Osteoblast (primary cell): Measurements from ENCODE around the gene ZDHHC9. TPM values are rescaled to one million over a fixed set of nuclear protein-coding genes. Genes with fewer than 3 reads are reported as not detected.
"Not testable (repeated sequence)": the region's sequence is repeated elsewhere in the genome, so short reads cannot be mapped to it uniquely, and the experiment has no call there.

ENCODE experiments used
- DNase-seq: peaks from one replicate; pipeline ENCODE4 v3.0.0; 2011; ENCODE audit warnings: low spot score, mixed read lengths; ENCODE audit not compliant: insufficient read length; ENCODE audit errors: missing footprints
- H2AFZ ChIP-seq: 2 replicates; pipeline ENCODE4 v1.6.0; 2011; ENCODE audit warnings: mild to moderate bottlenecking, low read length
- H3K27ac ChIP-seq: 2 replicates; pipeline ENCODE4 v1.5.1; 2011; ENCODE audit warnings: mild to moderate bottlenecking, low read depth, low read length, moderate library complexity
- H3K27me3 ChIP-seq: 2 replicates; pipeline ENCODE4 v1.6.0; 2012; ENCODE audit warnings: mild to moderate bottlenecking, control low read depth, inconsistent platforms, low read length, moderate library complexity; ENCODE audit not compliant: insufficient read depth
- H3K36me3 ChIP-seq: 2 replicates; pipeline ENCODE4 v1.5.1; 2011; ENCODE audit warnings: mild to moderate bottlenecking, low read length, control low read depth, moderate library complexity; ENCODE audit not compliant: insufficient read depth
- H3K4me1 ChIP-seq: 2 replicates; pipeline ENCODE4 v1.5.1; 2011; ENCODE audit warnings: mild to moderate bottlenecking, low read length, control low read depth, moderate library complexity; ENCODE audit not compliant: insufficient read depth
- H3K4me2 ChIP-seq: 2 replicates; pipeline ENCODE4 v1.6.0; 2011; ENCODE audit warnings: mild to moderate bottlenecking, low read length; ENCODE audit not compliant: insufficient read depth
- H3K4me3 ChIP-seq: fragments of 200-600 bp; sonication (generic); 3 replicates; pipeline ENCODE4 v1.5.1; 2012; ENCODE audit warnings: mild to moderate bottlenecking, low read length, inconsistent platforms; ENCODE audit not compliant: insufficient read depth
- H3K79me2 ChIP-seq: 2 replicates; pipeline ENCODE4 v1.6.0; 2012; ENCODE audit warnings: mild to moderate bottlenecking, low read length, control low read depth, inconsistent platforms; ENCODE audit not compliant: insufficient read depth
- H3K9me3 ChIP-seq: 2 replicates; pipeline ENCODE4 v1.5.1; 2011; ENCODE audit warnings: low read depth, low read length, control low read depth
- H4K20me1 ChIP-seq: 2 replicates; pipeline ENCODE4 v1.6.0; 2012; ENCODE audit warnings: mild to moderate bottlenecking, low read length, control low read depth; ENCODE audit not compliant: insufficient read depth
- CTCF ChIP-seq: IDR thresholded peaks from 2 replicates; pipeline ENCODE4 v1.5.1; 2011; ENCODE audit warnings: mild to moderate bottlenecking, low read depth, low read length, moderate library complexity; ENCODE audit errors: extremely low read depth
- total RNA-seq: library from RNA; depleted of rRNA; stranded (reverse); fragments of >200 nt; gene quantifications from 2 replicates; pipeline ENCODE4 v1.2.3, GENCODE V29; 2012

Gene ZDHHC9
- total RNA-seq, 1 donor, result 28.2 TPM

GRCh38 chrX:129872524-129872923 lies 28.8 kb upstream of the ZDHHC9 start:
- H4K20me1 ChIP-seq, result no peaks in the 10 kb centered on the region
- H3K4me3 ChIP-seq, result no peak overlapping the region
- no peaks in the 10 kb centered on the region for H3K4me1 ChIP-seq
- no peak for TF ChIP-seq CTCF
- H3K9me3 ChIP-seq, result no peaks in the 10 kb centered on the region
- no peak overlapping the region for H3K4me2 ChIP-seq
- no peak for DNase-seq
- H3K36me3 ChIP-seq, result no peaks in the 10 kb centered on the region
- H3K27me3 ChIP-seq, result peaks cover 14% of the 10 kb centered on the region
- H3K79me2 ChIP-seq, result no peaks in the 10 kb centered on the region
- no peak overlapping the region for H2AFZ ChIP-seq
- H3K27ac ChIP-seq, result no peak overlapping the region

GRCh38 chrX:129866321-129866720 lies 22.6 kb upstream of the ZDHHC9 start:
- not testable (repeated sequence) for H2AFZ ChIP-seq, H3K9me3 ChIP-seq, H3K27ac ChIP-seq, H4K20me1 ChIP-seq, H3K4me2 ChIP-seq, H3K79me2 ChIP-seq, H3K4me3 ChIP-seq, H3K36me3 ChIP-seq, H3K4me1 ChIP-seq, DNase-seq
- H3K27me3 ChIP-seq, result peaks cover 20% of the 10 kb centered on the region

- H3K9me3 ChIP-seq, H3K4me2 ChIP-seq, H3K4me1 ChIP-seq, H3K27me3 ChIP-seq, H4K20me1 ChIP-seq, H3K36me3 ChIP-seq, DNase-seq, H3K4me3 ChIP-seq, H3K79me2 ChIP-seq, H2AFZ ChIP-seq, H3K27ac ChIP-seq: not testable (repeated sequence)
Observed at GRCh38 chrX:129859134-129859533, 15.4 kb upstream of the ZDHHC9 start.

- H3K27me3 ChIP-seq, DNase-seq, H3K9me3 ChIP-seq, H3K36me3 ChIP-seq, H3K4me3 ChIP-seq, H3K27ac ChIP-seq, H3K79me2 ChIP-seq, H4K20me1 ChIP-seq, H3K4me2 ChIP-seq, H3K4me1 ChIP-seq, H2AFZ ChIP-seq: not testable (repeated sequence)
Observed at GRCh38 chrX:129851825-129852224, 8.1 kb upstream of the ZDHHC9 start.

- H3K4me1 ChIP-seq, result peaks cover 3% of the 10 kb centered on the region
- H3K27ac ChIP-seq, result no peak overlapping the region
- peaks cover under 1% of the 10 kb centered on the region for H3K36me3 ChIP-seq
- DNase-seq, result no peak
- peaks cover 4% of the 10 kb centered on the region for H3K79me2 ChIP-seq
- H3K4me3 ChIP-seq, result no peak overlapping the region
- no peak for TF ChIP-seq CTCF
- no peak overlapping the region for H3K4me2 ChIP-seq
- H2AFZ ChIP-seq, result no peak overlapping the region
- no peaks in the 10 kb centered on the region for H4K20me1 ChIP-seq
- H3K27me3 ChIP-seq, result peaks cover 9% of the 10 kb centered on the region
- H3K9me3 ChIP-seq, result no peaks in the 10 kb centered on the region
Observed at GRCh38 chrX:129846716-129847115, 3.0 kb upstream of the ZDHHC9 start.
